ENCODE results near the gene TTC13. TPM values are rescaled to one million over a fixed set of nuclear protein-coding genes. Genes with fewer than 3 reads are reported as not detected.

The TTC13 gene
- total and polyA plus RNA-seq, 2 of the 4 experiments (the other 2 are of a cell fraction), result 6.1 to 9.1 TPM

DNA sequence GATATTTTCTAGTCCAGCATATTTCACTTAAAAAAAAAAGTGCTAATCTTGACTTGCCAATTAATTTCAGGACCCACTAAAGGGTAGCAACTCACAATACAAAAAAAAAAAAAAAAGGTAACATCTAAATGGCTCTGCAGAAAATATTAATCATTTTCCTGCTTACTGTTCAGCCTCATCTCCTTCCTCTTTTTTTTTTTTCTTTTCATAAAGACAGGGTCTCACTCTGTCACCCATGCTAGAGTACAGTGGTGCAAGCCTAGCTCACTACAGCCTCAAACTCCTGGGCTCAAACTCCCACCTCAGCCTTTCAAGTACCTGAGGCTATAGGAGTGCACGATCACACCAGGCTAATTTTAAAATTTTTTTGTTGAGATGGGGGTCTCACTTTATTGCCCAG lies 30.4 kb downstream of the TTC13 start:
- CTCF ChIA-PET, result no interaction called here
- in situ Hi-C loops (cut with MboI; ENCODE audit: low sequenced_read_pairs), result no loop called here
- no CpG with 5 or more reads among the region's 1 CpG for WGBS, 2 experiments (ENCODE audit: extremely low coverage in 2 of 2, insufficient read length in 1 of 2)

More for the DNA sequence above, 30.4 kb downstream of the TTC13 start:
- no peak overlapping the region for H2AK9ac ChIP-seq (replicated peaks; ENCODE audit: low read depth, low read length, poor library complexity)
- no peak overlapping the region for H4K8ac ChIP-seq (ENCODE audit: low read depth in 2 of 2, low read length in 2 of 2)
- no peak overlapping the region for H3K4ac ChIP-seq (ENCODE audit: low read depth, low read length)
- dilution Hi-C loops (cut with HindIII; ENCODE audit: low sequenced_read_pairs, unreplicated experiment), result no loop called here
- ATAC-seq (ENCODE audit: low read depth) (no peak), DNase-seq (no peak)
- H3K14ac ChIP-seq (replicated peaks; ENCODE audit: low read depth, low read length), result no peak overlapping the region
- H3K56ac ChIP-seq (ENCODE audit: extremely low read depth, insufficient read depth, low read length), result no peak overlapping the region
- no peaks in the 10 kb centered on the region for H4K20me1 ChIP-seq (ENCODE audit: insufficient read depth, low read length)
- intact Hi-C loops (cut with micrococcal nuclease), result no loop called here
- no peaks in the 10 kb centered on the region for H3K9me3 ChIP-seq (ENCODE audit: control insufficient read depth, insufficient read depth, low read length)
- no peak overlapping the region for H2BK15ac ChIP-seq (ENCODE audit: low read depth, low read length)
- no peaks in the 10 kb centered on the region for H3K79me1 ChIP-seq (ENCODE audit: low read depth in 1 of 2, low read length in 2 of 2)
- no peak overlapping the region for H2BK5ac ChIP-seq (ENCODE audit: low read depth, low read length, poor library complexity, severe bottlenecking)
- no peak overlapping the region for H3K27ac ChIP-seq (ENCODE audit: insufficient read depth, low read length)
- H3K18ac ChIP-seq (ENCODE audit: low read depth, low read length), result no peak overlapping the region
- no peak overlapping the region for H4K91ac ChIP-seq (ENCODE audit: insufficient read depth, low read depth, low read length)
- H4K5ac ChIP-seq (ENCODE audit: low read depth, low read length), result no peak overlapping the region
- no peak overlapping the region for H2BK120ac ChIP-seq (ENCODE audit: low read depth, low read length)
- H3K4me2 ChIP-seq (ENCODE audit: low read depth, low read length), result no peak overlapping the region
- H3K27me3 ChIP-seq (ENCODE audit: control insufficient read depth, insufficient read depth, low read length), result no peaks in the 10 kb centered on the region
- H3K9me1 ChIP-seq (ENCODE audit: insufficient read depth, low read length), result 0 out of 2 replicates have a peak, but pooled peaks cover 3% of the 10 kb centered on the region
- H3K9ac ChIP-seq (ENCODE audit: low read depth, low read length), result no peak overlapping the region
- H3K23ac ChIP-seq (ENCODE audit: low read depth, low read length), result no peak overlapping the region
- TF ChIP-seq MAFK (IDR thresholded peaks at IDR 0.05; ENCODE audit: low read depth, low read length) (no peak), RFX5 (IDR thresholded peaks at IDR 0.05; ENCODE audit: low read depth, low read length) (no peak), CHD1 (IDR thresholded peaks at IDR 0.05; ENCODE audit: low read depth, low read length) (no peak), NFE2L2 (IDR thresholded peaks at IDR 0.05; ENCODE audit: low read depth, low read length) (no peak), CEBPB (IDR thresholded peaks at IDR 0.05; ENCODE audit: low read depth, low read length) (no peak), CTCF (conservative IDR thresholded peaks at IDR 0.05; ENCODE audit: low read depth, low read length) (no peak), FOS (IDR thresholded peaks at IDR 0.05; ENCODE audit: low read depth, low read length) (no peak), MAZ (IDR thresholded peaks at IDR 0.05; ENCODE audit: borderline replicate concordance, low read depth, low read length) (no peak), POLR2A (IDR thresholded peaks at IDR 0.05; ENCODE audit: low read depth, low read length) (no peak), RCOR1 (IDR thresholded peaks at IDR 0.05; ENCODE audit: insufficient replicate concordance, low read length) (no peak), SMC3 (IDR thresholded peaks at IDR 0.05; ENCODE audit: low read depth, low read length) (no peak), RAD21 (IDR thresholded peaks at IDR 0.05; ENCODE audit: low read length) (no peak), BHLHE40 (IDR thresholded peaks at IDR 0.05; ENCODE audit: low read depth, low read length) (no peak), MXI1 (IDR thresholded peaks at IDR 0.05; ENCODE audit: borderline replicate concordance, low read depth, low read length) (no peak)
- TF ChIP-seq, protein P1, sequence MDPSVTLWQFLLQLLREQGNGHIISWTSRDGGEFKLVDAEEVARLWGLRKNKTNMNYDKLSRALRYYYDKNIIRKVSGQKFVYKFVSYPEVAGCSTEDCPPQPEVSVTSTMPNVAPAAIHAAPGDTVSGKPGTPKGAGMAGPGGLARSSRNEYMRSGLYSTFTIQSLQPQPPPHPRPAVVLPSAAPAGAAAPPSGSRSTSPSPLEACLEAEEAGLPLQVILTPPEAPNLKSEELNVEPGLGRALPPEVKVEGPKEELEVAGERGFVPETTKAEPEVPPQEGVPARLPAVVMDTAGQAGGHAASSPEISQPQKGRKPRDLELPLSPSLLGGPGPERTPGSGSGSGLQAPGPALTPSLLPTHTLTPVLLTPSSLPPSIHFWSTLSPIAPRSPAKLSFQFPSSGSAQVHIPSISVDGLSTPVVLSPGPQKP (IDR thresholded peaks at IDR 0.05; ENCODE audit: borderline replicate concordance, low read depth, low read length), result no peak
- TF ChIP-seq, protein P2, sequence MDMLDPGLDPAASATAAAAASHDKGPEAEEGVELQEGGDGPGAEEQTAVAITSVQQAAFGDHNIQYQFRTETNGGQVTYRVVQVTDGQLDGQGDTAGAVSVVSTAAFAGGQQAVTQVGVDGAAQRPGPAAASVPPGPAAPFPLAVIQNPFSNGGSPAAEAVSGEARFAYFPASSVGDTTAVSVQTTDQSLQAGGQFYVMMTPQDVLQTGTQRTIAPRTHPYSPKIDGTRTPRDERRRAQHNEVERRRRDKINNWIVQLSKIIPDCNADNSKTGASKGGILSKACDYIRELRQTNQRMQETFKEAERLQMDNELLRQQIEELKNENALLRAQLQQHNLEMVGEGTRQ (IDR thresholded peaks at IDR 0.05; ENCODE audit: low read depth, low read length), result no peak
- H3K4me1 ChIP-seq (ENCODE audit: control insufficient read depth, insufficient read depth, low read length), result no peaks in the 10 kb centered on the region
- no TSS peak for BruUV-seq (replicated peaks)
- H2BK20ac ChIP-seq (ENCODE audit: low read depth, low read length), result no peak overlapping the region
- H2AK5ac ChIP-seq (ENCODE audit: low read depth, low read length), result no peak overlapping the region
- H2AFZ ChIP-seq (replicated peaks; ENCODE audit: low read length, poor library complexity), result no peak overlapping the region
- 0 out of 2 replicates have a peak, but pooled peaks cover 2% of the 10 kb centered on the region for H3K36me3 ChIP-seq (ENCODE audit: control insufficient read depth, insufficient read depth, low read length)
- POLR2A ChIA-PET (ENCODE audit: unreplicated experiment), result no interaction called here
- H3K4me3 ChIP-seq (ENCODE audit: insufficient read depth, low read depth, low read length), result no peak overlapping the region
